Fibroblast of lung (primary cell): ENCODE measurements around the gene ZNF821. TPM values are rescaled to one million over a fixed set of nuclear protein-coding genes. Genes with fewer than 3 reads are reported as not detected.

ENCODE experiments used
- DNase-seq, 2 donors: peaks; one replicate each; pipeline versions ENCODE4 v3.0.0 to v3.0.0-alpha.2; 2010; ENCODE audit warnings: low read depth in 2 of 2
- H2AFZ ChIP-seq: 2 replicates; pipeline ENCODE4 v1.5.1; 2012; ENCODE audit warnings: low read length, control low read depth, inconsistent platforms
- H3K27ac ChIP-seq: 2 replicates; pipeline ENCODE4 v1.5.1; 2011; ENCODE audit warnings: low read length, control low read depth; ENCODE audit not compliant: insufficient read depth
- H3K27me3 ChIP-seq: 2 replicates; pipeline ENCODE4 v1.5.1; 2011; ENCODE audit warnings: mild to moderate bottlenecking, low read length; ENCODE audit not compliant: control insufficient read depth, insufficient read depth
- H3K36me3 ChIP-seq: 2 replicates; pipeline ENCODE4 v1.5.1; 2011; ENCODE audit warnings: low read length; ENCODE audit not compliant: control insufficient read depth, insufficient read depth
- H3K4me1 ChIP-seq: 2 replicates; pipeline ENCODE4 v1.5.1; 2011; ENCODE audit warnings: low read length; ENCODE audit not compliant: control insufficient read depth, insufficient read depth; ENCODE audit errors: extremely low read depth
- H3K4me2 ChIP-seq: 2 replicates; pipeline ENCODE4 v1.5.1; 2011; ENCODE audit warnings: low read length, control low read depth; ENCODE audit not compliant: insufficient read depth; ENCODE audit errors: extremely low read depth
- H3K4me3 ChIP-seq, 4 experiments: fragments of 200-600 bp in 1 of 4; sonication (generic) in 1 of 4; replicated peaks in 1 of 4; 2 replicates each; pipeline ENCODE4 v1.5.1; 2011 to 2016; ENCODE audit warnings: low read length in 4 of 4, low read depth in 3 of 4, mild to moderate bottlenecking in 3 of 4, control low read depth in 2 of 4, inconsistent platforms in 1 of 4, mixed read lengths in 1 of 4; ENCODE audit not compliant: insufficient read depth in 1 of 4; ENCODE audit errors: control extremely low read depth in 1 of 4
- H3K79me2 ChIP-seq: 2 replicates; pipeline ENCODE4 v1.5.1; 2012; ENCODE audit warnings: mild to moderate bottlenecking, low read length, inconsistent platforms; ENCODE audit not compliant: control insufficient read depth, insufficient read depth
- H3K9ac ChIP-seq: 2 replicates; pipeline ENCODE4 v1.5.1; 2011; ENCODE audit warnings: mild to moderate bottlenecking, low read length, control low read depth; ENCODE audit not compliant: insufficient read depth
- H3K9me3 ChIP-seq: 2 replicates; pipeline ENCODE4 v1.5.1; 2012; ENCODE audit warnings: low read depth, low read length; ENCODE audit not compliant: control insufficient read depth, insufficient read depth
- H4K20me1 ChIP-seq: 2 replicates; pipeline ENCODE4 v1.5.1; 2011; ENCODE audit warnings: low read length; ENCODE audit not compliant: control insufficient read depth, insufficient read depth; ENCODE audit errors: extremely low read depth
- EZH2 ChIP-seq: IDR thresholded peaks from 2 replicates; pipeline ENCODE4 v1.5.1; 2012; ENCODE audit warnings: low read length, control low read depth, mild to moderate bottlenecking; ENCODE audit errors: missing control alignments
- polyA plus RNA-seq, 2 donors: library from polyadenylated mRNA; depleted of rRNA in 1 of 2; stranded (reverse) in 1 of 2; unstranded in 1 of 2; fragments of >200 nt; gene quantifications; 2 replicates each; pipeline ENCODE4 v1.2.1, GENCODE V29; 2011 to 2012; ENCODE audit warnings: missing spikeins in 1 of 2
- total RNA-seq: library from RNA; depleted of rRNA; stranded (reverse); fragments of >200 nt; gene quantifications from 2 replicates; pipeline ENCODE4 v1.2.1, GENCODE V29; 2014
- TF ChIP-seq, protein P1 (sequence below), 2 donors: IDR thresholded peaks in 1 of 2; conservative IDR thresholded peaks in 1 of 2; 1 replicate in 1 of 2; 2 replicates in 1 of 2; pipeline ENCODE4 v1.5.1; 2011 to 2012; ENCODE audit warnings: low read length in 2 of 2, control low read depth in 1 of 2, inconsistent platforms in 1 of 2, low read depth in 1 of 2, mild to moderate bottlenecking in 1 of 2

Gene ZNF821
- total and polyA plus RNA-seq, 2 donors (not counting 1 experiment from before 2014, with no cell fraction given): 5.8 to 5.9 TPM

DNA sequence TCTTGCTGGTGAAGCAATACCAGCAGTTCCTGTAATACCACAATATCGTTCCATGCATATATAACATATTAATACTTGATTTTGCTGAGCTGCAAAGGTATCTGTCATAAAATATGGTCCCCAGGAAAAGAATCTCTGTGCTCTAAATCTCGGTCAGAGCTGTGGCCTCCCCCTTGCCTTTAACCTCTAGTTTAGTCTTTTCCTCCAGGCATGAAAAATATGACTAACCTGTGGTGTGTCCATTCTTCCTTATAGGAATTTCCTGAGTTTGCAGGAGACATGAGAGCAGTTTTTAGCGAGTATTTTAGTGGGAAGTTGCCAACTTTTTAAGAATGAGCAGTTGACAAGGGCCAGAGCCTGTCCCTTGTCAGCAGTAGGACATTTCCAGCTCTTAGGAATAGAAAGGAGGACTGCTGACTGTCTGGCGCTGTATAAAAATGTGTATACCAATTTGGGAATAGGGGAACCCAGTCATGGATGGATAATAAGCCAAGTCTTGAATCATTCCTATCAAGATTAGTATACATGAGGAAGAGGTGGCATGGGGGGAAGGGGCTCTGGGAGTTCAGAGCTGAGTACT is 29.5 kb downstream of the ZNF821 start:
- DNase-seq: no peak
- peaks cover 17% of the 10 kb centered on the region for H3K36me3 ChIP-seq
- H3K4me2 ChIP-seq: no peak overlapping the region
- no peaks in the 10 kb centered on the region for H3K4me1 ChIP-seq
- H3K4me3 ChIP-seq: no peak overlapping the region
- H3K79me2 ChIP-seq: no peaks in the 10 kb centered on the region
- H3K9ac ChIP-seq: no peak overlapping the region
- no peak overlapping the region for H2AFZ ChIP-seq
- TF ChIP-seq EZH2: no peak
- TF ChIP-seq, protein P1, sequence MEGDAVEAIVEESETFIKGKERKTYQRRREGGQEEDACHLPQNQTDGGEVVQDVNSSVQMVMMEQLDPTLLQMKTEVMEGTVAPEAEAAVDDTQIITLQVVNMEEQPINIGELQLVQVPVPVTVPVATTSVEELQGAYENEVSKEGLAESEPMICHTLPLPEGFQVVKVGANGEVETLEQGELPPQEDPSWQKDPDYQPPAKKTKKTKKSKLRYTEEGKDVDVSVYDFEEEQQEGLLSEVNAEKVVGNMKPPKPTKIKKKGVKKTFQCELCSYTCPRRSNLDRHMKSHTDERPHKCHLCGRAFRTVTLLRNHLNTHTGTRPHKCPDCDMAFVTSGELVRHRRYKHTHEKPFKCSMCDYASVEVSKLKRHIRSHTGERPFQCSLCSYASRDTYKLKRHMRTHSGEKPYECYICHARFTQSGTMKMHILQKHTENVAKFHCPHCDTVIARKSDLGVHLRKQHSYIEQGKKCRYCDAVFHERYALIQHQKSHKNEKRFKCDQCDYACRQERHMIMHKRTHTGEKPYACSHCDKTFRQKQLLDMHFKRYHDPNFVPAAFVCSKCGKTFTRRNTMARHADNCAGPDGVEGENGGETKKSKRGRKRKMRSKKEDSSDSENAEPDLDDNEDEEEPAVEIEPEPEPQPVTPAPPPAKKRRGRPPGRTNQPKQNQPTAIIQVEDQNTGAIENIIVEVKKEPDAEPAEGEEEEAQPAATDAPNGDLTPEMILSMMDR (conservative IDR thresholded peaks at IDR 0.05 in 1 of 2, IDR thresholded peaks at IDR 0.05 in 1 of 2; ENCODE audit: low read depth in 1 of 2, low read length in 2 of 2): no peak
- H4K20me1 ChIP-seq: no peaks in the 10 kb centered on the region
- H3K27me3 ChIP-seq: no peaks in the 10 kb centered on the region
- H3K27ac ChIP-seq: no peak overlapping the region
- no peaks in the 10 kb centered on the region for H3K9me3 ChIP-seq

DNA sequence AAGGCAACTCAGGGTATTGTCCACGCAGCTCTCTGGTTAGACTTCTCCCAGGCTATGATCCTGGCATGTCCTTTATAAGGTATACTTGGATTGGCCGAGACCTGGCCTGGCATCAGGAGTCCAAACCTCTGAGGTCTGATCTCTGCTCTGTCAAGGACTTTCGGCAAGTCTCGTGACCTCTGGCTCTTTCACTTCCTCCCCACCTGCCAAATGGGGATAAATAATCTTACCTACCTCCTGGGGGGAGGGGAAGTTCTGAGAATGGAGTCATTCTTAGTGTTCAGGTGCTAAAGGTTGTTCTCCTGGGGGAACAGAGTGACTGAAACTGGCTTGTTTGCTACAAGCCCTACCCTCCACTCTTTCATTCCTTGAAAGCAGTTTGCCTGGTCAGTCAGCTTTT is 30.6 kb downstream of the ZNF821 start:
- TF ChIP-seq EZH2: no peak
- TF ChIP-seq, protein P1 (conservative IDR thresholded peaks at IDR 0.05 in 1 of 2, IDR thresholded peaks at IDR 0.05 in 1 of 2; ENCODE audit: low read depth in 1 of 2, low read length in 2 of 2): no peak
- Histone ChIP-seq H3K27me3 (no peaks in the 10 kb centered on the region), H3K4me2 (no peak overlapping the region), H3K4me1 (no peaks in the 10 kb centered on the region), H3K36me3 (peaks cover 17% of the 10 kb centered on the region), H3K9me3 (no peaks in the 10 kb centered on the region), H3K27ac (no peak overlapping the region), H3K79me2 (no peaks in the 10 kb centered on the region), H2AFZ (no peak overlapping the region), H3K4me3 (no peak overlapping the region), H3K9ac (no peak overlapping the region), H4K20me1 (no peaks in the 10 kb centered on the region)
- no peak for DNase-seq

DNA sequence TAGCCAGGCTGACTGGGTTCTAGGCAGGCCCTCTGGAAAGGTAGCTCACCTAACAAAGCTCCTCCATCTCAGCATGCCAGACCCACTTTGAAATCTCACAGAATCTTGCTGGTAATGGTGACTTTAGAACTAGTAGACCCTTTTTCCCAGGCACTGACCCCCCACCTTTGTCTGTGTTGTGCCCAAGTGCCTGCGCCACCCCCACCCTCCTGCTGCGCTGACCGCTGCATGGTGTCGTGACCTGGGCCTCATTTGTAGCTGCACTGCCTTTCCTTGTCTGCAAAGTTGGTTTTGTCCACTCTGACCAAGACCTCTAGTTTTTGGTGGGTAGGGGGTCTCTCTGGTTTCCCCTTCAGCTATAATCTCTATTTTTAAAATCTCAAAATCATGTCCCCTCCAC is 31.4 kb downstream of the ZNF821 start:
- H3K4me1 ChIP-seq: no peaks in the 10 kb centered on the region
- H3K27ac ChIP-seq: no peak overlapping the region
- TF ChIP-seq EZH2: no peak
- TF ChIP-seq, protein P1 (conservative IDR thresholded peaks at IDR 0.05 in 1 of 2, IDR thresholded peaks at IDR 0.05 in 1 of 2; ENCODE audit: low read depth in 1 of 2, low read length in 2 of 2): no peak
- DNase-seq: no peak
- H3K9me3 ChIP-seq: no peaks in the 10 kb centered on the region
- H3K79me2 ChIP-seq: peaks cover 6% of the 10 kb centered on the region
- no peaks in the 10 kb centered on the region for H3K27me3 ChIP-seq
- peaks cover 17% of the 10 kb centered on the region for H3K36me3 ChIP-seq
- H4K20me1 ChIP-seq: no peaks in the 10 kb centered on the region
- no peak overlapping the region for H3K4me3 ChIP-seq
- no peak overlapping the region for H2AFZ ChIP-seq
- no peak overlapping the region for H3K9ac ChIP-seq
- H3K4me2 ChIP-seq: no peak overlapping the region
